Hypothalamus (tissue), 51 donors: ENCODE measurements around the gene PM20D1.
"Not testable (repeated sequence)": the region's sequence is repeated elsewhere in the genome, so short reads cannot be mapped to it uniquely, and the experiment has no call there.

ENCODE experiments used
- DNase-seq, 51 donors: peaks; one replicate each; lab custom pipeline; 2025; lab: John Stamatoyannopoulos, UW

PM20D1 gene

DNA sequence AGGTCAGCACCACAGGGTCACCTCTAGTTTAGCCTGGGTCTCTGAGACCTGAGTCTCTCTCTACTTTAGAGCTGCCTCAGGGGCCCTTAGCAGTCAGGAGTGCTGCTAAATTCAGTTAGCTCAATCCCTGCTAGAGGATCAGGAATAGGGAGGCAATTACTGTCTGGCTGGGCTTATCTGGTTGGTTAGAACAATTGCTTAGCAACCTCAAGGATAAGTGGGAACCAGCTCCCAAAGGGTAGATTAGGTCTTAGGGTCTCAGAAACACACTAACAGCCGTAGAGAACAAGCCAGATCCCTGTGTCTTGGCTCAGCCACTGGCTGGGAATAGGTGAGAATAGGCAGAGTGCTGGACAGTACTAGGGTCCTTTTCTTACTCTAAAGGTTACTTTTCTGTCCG, 7.7 kb downstream of the PM20D1 start:
- DNase-seq = no peak

DNA sequence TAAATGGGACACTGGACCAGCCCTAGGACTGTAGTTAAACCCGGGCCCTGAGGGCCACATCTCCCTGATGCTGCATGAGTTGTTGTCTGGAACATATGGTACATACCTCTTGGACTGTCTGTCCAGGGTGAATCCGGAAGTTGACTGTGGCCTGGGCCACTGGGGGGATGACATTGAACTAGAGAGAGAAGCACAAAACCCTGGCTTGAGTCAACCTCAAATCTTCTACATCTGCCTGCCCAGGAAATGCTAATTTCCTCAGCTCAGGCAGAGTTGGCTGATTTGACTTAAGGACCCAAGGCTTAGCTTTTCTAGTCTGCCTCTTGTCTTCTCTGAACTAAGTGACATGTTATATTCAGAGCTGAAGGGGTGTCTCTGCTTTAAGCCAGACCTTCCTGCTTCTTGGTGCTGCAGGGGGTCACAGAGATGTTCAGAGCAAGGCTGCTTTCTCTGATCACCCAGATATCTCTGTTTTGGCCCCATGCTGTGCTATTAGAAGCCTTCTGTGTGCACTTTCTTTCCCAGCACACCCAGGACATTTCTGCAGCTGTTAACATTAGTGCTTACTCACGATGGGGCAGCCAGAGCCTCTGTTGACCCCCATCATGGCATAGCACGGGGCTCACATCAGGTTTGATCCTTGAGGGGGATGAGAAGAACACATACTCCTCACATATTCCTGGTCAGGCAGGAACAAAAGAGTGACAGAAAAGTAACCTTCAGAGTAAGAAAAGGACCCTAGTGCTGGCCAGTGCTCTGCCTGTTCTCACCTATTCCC, 9.6 kb downstream of the PM20D1 start:
- no peak for DNase-seq

DNA sequence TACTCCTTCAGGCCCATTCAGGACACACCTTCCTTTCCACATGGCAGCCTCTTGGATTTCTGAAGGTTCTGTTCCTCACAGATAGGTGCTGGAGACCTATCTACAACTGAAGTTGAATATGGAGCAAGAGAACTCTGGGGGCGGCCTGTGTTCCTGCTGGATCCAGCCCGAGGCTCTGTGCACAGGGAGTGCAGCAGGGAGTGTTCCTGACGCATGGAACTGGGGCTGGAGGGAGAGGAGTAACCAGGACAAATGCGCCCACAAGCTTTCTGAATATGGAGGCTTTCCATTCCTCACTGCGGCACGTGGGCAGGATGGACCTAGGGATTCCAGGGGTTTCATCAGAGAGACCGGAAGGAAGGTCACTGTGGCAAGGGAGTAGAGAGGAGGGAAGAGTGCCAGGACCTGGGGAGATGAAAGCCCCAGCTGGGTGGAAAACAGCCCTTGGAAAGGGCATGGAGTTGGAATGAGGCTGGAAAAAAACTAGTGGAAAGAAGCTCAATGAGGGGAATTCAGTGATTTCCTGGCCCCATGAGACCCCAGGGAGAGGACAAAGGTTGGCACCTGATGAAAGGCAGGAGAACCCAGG, 12.5 kb downstream of the PM20D1 start:
- no peak for DNase-seq

- DNase-seq = no peak
Measured at GRCh38 chr1:205834751-205835150, 15.2 kb downstream of the PM20D1 start.

DNA sequence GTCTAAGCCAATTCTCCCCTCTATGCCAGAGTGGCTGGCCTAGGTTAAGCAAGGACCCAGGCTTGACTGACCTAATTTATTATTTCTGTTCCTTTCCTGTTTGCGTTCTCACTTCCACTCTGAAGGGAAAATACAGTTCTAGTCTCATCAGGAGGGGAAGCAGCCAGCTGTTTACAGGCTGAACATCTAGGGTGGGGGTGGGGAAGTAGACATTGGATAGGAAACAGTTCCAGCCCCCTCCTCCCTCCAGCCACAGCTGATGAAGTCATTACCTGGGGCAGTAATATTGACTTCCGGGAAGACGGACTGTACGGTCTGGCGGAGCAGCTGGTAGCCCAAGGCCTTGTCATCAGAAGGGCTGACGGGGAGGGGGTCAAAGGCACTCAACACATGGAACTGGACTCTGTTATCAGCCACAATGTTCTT, 17.6 kb downstream of the PM20D1 start:
- no peak for DNase-seq

GRCh38 chr1:205827623-205828022, 22.3 kb downstream of the PM20D1 start:
- no peak for DNase-seq

- no peak for DNase-seq
Measured at GRCh38 chr1:205826995-205827394, 22.9 kb downstream of the PM20D1 start.

GRCh38 chr1:205826016-205826806, 23.7 kb downstream of the PM20D1 start:
- DNase-seq = no peak

GRCh38 chr1:205824180-205824579, 25.8 kb downstream of the PM20D1 start:
- no peak for DNase-seq

DNA sequence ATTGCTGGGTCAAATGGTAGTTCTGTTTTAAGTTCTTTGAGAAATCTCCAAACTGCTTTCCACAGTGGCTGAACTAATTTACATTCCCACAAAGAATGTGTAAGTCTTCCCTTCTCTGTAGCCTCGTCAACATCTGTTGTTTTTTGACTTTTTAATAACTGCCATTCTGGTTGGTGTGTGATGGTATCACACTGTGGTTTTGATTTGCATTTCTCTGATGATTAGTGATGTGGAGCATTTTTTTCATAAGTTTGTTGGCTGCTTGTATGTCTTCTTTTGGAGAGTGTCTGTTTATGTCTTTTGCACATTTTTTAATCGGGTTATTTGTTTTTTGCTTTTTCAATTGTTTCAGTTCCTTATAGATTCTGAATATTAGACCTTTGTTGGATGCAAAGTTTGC, 26.7 kb downstream of the PM20D1 start:
- not testable (repeated sequence) for DNase-seq

DNA sequence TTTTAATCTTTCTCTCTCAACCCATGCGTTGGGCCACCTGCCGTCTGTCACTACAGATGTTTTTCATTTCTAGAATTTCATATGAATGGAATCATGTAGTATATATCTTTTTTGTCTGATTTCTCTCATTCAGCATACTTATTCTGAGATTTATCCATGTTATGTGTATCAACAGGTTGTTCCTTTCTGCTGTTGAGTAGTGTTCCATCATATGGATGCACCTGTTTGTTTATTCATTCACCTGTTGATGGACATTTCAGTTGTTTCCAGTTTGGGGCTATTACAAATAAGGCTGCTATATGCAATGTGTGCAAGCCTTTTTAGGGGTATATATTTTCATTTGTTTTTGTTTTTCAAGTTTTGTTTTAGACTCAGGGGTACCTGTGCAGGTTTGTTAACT, 27.5 kb downstream of the PM20D1 start:
- DNase-seq = no peak

DNA sequence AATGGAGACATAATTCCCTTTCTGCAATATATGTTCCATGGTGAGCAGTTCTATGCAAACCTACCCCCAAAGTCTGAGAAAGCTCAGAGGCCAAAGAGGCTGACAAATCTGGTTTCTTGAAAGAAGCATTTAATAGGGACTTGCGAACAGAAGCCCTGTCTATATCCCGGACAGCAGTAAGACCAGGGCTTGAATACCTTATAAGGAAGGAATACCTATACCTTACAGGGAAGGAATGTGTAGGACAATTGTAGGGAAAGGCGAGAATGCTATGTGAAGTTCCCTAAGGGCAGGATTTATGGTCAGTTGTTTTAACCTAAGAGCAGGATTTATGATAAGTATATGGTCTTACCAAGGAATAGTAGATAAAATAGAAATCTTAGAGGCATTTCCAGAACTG, 31.9 kb downstream of the PM20D1 start:
- DNase-seq = no peak

GRCh38 chr1:205817364-205817763, 32.6 kb downstream of the PM20D1 start:
- no peak for DNase-seq

- DNase-seq = no peak
Measured at GRCh38 chr1:205813755-205814058, 36.2 kb downstream of the PM20D1 start.

DNA sequence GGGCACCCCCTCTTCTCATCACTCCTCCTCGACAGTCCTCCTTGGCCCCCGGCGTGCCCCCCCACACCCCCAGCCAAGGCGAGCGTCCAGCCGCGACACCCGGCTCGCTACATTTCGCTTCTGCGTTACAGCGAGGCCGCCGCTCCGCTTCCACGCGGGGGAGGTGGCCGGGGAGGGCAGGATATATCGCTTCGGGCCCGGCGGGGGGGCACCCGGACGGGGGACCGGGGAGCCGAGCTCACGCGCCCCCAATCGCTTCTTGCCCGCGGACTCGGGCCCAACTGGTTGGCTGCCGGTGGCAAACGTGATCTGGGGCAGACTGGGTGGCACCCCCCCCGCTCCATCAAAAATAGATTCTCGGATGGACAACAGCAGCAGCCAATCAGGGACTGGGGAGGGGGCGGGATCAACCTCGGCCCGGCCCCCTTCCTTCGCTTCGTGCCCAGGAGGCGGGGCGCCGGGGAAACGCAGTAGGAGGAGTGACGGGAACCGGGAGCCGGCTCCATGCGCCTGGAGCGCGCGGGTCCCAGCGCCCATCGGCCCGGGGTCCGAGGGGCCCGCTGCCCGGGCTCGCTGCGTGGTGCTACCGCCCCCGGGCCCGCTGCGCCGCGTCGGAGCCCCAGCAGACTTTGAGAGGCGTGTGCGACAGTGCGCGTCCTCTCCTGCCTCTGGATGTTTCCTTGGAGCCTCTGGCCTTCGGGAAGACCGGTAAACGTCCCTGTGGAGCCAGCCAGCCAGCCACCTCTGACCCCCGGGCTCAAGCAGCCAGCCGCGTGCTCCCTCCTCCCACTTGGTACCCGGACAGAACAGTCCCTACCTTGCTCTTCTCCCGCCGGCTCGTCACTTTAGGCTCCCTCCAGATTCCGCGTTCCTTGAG, 36.8 kb downstream of the PM20D1 start, which contains the start of gene SLC41A1:
Gene SLC41A1 (minus strand): TSS at position 321 of the 877 bp plus-strand sequence. CDS start 2,757 bp downstream, outside the sequence.
- DNase-seq = peak in 50 of 51 donors; percentile 56 to 98 (median 94)

DNA sequence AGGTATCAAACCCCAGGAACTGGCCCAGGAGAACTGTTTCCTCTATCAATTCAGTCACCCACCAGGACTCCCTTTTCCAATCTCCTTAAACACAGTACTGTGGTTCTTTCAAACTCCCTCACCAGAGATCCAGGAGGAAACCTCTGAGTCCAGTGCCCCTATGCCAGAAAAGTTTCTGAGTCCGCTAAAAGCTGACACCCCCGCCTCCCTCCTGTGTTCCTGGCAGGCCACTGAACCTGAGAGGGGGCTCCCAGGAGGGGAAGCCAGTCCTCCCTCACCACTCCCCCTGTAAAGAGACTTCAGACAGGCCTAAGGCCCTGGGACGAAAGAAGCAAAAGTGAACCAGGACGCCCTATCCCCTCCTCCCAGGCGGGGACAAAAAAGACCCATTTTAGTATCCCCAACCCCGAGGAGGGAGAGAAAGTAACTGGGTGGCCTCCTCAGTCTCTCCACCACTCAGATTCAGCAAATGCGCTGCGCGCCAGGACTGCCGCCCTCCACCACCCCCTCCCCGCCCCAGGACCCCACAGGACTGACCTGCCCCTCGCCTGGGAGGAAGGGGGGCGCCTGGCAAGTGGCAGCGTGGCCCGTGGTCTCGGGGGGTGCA, 37.6 kb downstream of the PM20D1 start:
- peak in 32 of 51 donors; percentile 19 to 82 (median 56) for DNase-seq

DNA sequence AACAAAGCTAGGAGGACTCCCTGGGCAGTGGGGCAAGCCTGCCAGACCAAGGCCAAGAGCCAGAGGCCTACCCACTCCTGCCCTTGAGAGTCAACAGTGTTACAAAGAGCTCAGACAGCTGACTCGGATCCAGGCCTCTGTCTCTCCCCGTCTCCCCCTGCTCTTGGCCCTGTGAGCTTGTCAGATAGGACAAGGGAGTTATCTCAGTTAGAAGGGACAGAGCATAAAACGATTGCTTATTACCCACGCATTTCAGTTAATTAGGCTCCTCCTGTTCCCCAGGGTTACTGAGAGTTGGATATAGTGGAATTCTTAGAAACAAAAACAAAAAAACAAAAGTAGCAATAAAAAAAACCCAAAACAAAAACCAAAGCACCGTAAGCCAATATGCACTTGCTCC, 38.3 kb downstream of the PM20D1 start:
- peak in 34 of 51 donors; percentile 12 to 72 (median 42) for DNase-seq

DNA sequence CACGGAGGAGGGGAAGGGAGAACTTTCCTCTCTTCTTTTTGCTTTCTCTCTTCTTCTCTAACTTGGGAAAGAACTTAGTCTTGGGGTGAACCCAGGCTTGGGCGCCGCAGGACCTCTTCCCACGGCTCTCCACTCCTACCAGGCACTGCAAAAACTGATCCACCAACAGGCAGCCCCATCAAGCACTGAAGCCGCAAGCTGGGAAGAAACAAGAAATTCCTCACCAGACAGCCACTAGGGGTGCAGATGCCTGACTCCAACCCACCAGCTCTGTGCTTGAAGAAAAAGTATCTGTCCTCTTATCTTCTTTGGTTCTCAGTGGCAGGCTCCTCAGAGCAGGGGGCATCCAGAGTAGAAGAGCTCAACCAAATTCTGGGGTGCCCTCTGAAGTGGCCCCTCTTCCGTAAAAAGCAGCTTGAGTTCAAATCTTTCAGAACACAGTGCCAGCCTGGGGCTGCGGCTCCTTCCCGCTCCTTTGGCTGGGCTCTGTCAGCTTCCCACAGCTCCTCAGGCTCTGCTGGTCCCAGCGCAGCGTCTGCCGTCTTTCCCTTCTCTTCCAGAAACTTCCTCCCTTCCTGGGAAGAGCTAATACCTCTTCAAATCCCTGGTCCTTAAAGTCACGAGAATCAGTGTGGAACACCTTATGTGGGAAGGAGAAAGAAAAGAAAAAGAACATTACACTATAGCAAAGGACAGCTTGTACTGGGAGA, 39.3 kb downstream of the PM20D1 start:
- DNase-seq = peak in 1 of 51 donors; percentile 54

DNA sequence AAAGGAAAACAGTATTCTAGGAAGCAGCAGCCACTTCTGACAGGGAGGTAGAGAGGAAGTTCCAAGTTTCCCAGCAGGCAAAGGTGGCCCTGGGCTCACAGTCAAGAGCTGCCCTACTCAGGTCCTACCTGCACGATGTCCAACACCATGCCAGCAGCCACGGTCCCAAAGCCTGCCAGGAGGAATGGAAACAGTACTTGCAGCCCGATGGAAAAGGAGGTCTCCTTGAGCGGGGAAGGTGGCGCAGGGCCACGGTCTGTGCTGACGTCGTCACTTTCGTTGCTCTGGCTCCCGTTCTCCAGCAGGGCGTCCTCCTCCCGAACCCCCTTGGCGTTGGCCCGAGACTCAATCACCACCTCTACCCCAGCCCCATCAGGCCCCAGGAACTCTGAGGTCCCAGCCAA, 40.0 kb downstream of the PM20D1 start:
- peak in 8 of 51 donors; percentile 12 to 51 (median 33) for DNase-seq
